DMS53 (cell line): ENCODE data around the gene TTR.

Experiments
- DNase-seq: peaks from one replicate; lab custom pipeline; 2025; lab: John Stamatoyannopoulos, UW

The TTR gene

DNA sequence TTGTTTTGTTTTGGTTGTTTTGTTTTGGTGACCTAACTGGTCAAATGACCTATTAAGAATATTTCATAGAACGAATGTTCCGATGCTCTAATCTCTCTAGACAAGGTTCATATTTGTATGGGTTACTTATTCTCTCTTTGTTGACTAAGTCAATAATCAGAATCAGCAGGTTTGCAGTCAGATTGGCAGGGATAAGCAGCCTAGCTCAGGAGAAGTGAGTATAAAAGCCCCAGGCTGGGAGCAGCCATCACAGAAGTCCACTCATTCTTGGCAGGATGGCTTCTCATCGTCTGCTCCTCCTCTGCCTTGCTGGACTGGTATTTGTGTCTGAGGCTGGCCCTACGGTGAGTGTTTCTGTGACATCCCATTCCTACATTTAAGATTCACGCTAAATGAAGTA is at the start of gene TTR:
TSS of gene TTR (plus strand) at position 250 of the 400 bp plus-strand sequence. CDS start at position 276, 26 bp downstream.
- DNase-seq, result peak; percentile 41

DNA sequence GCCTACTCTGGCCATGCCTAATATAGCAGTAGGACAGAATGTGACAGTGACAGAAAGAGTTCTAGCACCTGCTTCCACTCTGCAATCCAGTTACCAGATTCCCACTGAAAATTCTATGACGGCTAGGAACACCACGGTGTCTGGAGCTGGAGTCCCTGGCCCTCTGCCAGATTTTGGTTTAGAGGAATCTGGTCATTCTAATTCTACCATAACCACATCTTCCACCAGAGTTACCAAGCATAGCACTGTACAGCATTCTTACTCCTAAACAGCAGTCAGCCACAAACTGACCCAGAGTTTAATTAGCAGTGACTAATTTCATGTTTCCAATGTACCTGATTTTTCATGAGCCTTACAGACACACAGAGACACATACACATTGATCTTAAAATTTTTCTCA is 45.2 kb upstream of the TTR start:
- DNase-seq, result no peak

DNA sequence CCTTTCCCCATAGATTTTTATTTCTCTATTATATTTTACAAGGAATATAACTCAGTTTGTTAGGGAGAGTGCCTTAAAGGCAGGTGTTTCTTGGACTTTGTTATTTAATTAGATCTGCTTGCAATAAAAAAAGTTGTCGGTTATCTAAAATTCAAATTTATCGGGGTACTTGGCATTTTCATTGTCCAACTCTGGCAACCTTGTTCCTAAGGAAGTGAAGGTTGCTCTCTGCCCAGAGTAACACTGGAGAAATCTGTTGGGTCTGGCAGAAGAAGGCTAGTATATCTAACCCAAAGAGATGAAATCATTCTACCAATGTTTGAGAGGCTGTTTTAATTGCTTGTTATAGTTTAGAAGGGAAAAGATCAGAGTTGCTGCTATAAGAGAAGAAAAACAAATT is 42.8 kb upstream of the TTR start:
- DNase-seq, result no peak

DNA sequence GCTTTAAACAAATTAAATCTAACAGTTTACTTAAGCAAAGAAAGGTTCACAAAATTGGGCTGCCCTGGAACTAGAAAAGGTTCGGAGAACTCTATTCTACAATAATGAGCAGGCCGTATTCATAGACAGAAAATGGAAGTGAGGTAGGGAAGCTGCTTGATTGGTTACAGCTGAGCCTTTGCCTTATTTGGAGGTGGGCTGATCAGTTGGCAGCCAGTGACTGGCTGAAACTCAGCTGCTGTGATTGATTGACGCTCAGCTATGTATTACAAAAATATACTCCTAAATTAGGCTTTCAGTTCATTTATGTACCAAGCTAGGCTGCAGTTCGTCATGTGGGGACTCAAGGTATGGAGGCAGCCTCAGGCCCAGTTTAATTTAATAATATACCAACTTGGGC is 42.3 kb upstream of the TTR start:
- no peak for DNase-seq

DNA sequence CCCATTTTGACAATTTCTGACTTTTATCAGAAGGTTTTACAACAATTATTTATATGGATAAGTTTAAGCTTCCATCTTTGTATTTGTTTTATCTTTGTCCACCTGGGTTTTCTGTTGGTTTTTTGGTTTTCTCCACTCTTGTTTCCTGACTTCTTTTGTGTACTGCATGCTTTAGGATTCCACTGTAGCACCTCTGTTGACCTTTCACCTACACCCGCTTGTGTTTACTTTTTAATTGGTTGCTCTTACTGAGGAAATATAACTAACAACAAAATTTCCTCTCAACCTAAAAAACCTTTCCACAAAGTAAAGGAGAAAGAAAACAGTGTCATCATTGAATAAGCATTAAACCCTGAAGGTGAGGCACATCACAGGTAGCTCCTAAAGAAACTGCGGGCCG is 39.8 kb upstream of the TTR start:
- no peak for DNase-seq

DNA sequence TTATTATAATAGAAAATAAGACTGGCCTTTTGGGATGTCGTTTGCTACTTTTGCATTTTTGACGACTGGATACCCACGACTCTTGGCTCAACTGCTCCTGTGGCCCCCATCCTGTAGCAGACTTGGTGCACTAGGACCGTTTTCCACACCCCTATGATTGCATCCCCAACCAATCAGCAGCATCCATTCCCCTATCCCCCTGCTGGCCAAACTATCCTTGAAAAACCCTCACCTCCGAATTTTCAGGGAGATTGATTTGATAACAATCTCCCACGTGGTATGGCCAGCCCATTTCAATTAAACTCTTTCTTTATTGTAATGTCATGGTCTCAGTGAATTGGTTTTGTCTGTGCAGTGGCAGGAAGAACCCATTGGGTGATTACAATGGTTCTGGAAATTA is 37.9 kb upstream of the TTR start:
- no peak for DNase-seq

DNA sequence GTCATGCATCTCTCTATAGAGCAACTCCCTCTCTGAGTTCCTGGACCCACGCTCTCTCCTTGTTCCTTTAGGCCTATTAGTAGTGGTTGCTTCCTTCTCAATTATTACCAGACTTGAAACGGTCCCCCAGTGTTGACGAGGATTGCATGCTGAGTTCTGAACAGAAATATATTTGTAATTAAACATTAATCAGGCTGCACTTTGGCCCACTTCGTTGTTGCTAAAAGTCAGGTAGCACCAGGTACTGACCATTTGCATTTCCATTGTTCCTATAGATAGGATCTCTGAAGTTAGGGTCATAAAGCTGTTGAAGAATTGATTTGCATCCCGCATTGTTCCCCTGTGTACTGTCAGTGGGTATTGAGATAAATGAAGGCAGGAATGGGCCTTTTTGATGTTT is 36.9 kb upstream of the TTR start:
- DNase-seq, result no peak

DNA sequence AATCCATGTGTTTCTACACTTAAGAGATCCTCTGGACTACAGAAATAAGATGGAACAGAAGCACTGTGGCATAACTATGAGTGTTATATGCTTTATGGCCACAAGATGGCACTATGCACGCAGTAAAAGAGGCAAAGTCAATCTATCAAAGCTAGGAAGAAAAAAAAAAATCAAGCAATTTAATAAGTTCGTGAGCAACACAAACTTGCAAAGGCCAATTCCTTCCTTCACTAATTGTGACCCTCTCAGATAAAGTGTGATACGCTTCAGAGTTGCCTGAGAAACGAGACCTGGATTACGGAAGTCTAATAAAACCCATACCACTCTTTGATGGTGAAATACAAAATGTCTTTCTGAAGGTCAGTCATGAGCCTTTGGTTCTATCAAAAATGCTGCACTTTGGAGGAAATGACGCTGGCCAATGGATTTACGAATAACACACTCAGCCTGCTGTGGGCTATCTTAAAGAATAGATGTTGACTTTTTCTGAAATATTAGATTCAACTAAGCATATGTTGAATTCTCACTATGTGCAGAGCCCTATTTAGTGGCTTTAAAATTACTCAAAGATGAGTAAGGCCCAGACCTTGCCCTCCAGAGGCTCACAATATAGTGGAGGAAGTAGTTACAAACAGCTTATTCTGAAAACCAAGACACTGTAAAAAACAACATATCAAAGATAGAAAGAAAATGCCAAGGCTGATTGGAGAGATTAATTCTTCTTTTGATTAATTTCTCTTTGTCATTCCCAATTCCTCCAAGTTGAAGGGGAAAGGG is 35.5 kb upstream of the TTR start:
- peak; percentile 71 for DNase-seq

DNA sequence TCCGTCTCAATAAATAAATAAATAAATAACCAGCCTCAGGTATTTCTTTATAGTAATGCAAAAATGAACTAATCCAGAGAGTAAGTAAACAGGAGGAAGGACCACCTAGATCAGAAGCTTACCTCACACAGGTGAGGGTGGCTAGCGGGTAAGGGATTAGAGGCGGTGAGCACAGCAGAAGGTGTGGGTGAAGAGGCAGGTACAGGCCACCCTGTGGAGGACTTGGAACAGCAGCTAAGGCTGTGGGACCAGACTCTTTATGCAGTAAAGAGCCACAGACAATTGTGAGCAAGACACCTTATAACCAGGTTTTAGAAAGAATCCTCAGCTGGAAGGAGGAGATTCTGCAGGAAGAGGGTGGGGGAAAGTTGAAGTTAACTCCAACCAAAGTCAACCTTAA is 34.2 kb upstream of the TTR start:
- DNase-seq, result peak; percentile 15

DNA sequence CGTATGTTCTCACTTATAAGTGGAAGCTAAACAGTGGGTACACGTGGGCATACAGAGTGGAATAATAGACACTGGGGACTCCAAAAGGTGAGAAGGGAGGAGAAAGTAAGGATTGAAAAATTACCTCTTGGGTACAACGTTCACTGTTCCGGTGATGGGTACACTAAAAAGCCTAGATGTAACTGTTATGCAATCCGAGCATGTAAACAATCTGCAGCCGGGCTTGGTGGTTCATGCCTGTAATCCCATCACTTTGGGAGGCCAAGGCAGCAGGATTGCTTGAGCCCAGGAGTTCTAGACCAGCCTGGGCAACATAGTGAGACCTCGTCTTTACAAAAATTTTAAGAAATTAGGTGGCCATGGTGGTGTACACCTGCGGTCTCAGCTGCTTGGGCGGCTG is 33.1 kb upstream of the TTR start:
- DNase-seq, result no peak

DNA sequence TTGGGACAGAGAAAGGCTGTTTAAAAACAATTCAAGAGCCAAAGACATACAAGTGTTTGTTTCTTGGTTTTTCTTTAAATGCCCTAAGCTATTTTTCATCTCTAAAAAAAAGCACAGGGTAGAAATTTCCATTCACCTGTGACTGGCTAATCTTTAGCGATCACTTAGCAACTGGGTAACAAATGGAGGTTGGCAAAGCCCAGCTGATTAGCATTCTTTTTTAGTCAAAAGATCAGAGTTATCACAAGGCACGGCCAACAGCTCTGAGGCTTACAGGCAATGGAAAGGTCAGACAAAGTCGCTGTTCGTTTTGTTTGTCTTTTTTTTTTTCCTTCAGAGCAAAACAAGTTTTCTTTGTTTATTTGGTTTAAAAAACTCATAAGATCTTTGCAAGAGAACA is 29.0 kb upstream of the TTR start:
- DNase-seq, result no peak

DNA sequence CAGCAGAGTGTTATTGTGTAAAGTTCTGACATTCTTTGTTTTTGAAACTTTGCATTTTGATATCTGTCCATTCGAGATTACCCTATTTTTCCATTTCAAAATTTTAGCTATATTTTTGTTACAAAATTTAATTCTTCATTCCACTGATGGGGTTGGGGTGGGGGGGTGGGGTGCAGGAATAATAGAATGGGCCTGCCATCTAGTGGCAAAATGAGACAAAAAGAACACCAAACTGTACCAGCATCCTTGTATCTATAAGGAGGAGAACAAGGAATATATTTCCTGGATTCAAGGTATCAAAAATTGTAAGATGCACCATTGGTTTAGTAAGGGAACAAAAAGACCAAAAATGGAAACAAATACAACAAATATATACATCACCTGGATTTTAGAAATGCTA is 27.9 kb upstream of the TTR start:
- peak; percentile 2 for DNase-seq

DNA sequence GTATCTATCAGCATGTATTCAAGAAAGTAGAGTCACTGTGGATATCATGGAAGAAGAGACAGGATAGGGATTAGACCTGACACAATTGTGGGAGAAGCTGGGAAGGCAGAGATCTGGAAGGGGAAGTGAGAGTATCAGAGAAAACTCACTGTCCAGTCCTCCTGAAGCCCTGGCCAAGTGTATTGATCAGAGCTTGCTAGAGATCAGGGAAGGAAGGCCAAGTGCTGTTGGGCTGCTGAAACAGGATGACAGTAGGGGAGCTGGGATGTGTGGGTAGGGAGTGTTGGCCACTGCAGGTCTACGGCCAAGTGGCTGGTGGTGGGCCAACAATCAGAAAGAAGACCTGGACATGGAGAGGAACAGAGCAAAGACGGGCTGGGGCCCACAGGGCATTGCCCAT is 26.3 kb upstream of the TTR start:
- no peak for DNase-seq

DNA sequence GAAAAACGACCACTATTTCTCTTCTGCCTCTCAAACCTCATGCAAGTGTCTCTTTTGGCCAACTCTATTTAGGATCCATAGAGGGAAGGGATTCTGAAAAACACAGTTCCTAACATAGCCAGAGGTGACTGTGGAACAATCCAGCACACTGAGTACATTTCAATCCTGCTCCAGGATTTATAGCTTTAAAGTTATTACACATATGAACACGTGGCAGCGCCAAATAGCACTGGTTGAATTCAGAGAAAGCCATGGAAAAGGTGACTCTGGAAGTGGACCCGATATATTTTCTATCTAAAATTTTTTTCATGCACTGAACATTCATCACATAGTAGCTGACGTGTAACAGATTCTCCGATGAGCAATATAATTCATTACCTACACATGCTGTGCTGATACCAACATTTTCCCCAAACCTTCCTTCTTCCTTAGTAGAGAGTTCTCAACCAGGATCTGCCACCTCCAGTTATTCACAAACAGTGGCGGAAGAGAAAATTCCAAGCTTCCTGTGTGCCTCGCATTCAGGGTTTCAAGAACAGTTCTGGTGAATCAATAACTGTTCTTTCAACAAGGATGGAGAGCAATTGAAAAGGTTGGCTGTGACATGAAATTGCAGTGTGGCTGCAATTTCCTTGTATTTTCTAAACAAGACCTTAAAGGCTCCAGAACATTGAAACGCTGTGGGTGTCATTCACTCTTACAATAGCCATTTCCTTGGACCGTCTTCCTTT is 25.7 kb upstream of the TTR start:
- DNase-seq, result no peak

DNA sequence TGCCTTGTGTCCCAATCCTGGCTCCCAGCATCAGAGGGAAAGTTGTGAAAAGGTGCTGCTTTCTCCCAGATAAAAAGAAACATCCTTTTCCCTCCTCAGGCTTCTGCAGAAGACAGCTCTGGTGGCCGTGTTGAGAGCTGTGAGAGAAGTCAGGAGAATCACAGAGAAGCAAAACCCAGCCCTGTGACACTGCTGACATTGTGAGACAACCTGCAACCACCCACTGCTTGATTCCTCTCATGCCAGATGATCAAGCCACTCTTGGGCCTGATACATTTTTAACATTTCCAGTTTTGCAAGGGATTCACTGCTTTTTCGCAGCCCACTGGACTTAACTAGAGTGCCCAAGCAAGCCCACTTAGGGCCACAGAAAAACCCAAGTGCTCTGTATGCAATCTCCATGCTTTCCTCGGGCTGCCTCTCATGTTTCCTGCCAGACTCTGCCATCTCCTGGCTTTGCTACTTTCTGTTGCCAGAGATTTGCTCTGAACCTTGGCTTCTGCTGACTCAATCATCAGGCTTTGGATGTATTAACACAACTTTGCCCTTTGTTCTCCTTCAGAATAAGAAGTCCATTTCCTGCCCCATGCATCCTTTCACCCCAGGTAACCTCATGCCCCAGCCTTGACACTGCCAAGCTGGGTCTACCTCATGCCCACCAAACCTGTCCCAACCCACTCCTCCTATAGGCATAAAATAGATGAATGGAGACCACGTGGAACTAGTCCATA is 24.9 kb upstream of the TTR start:
- DNase-seq, result peak; percentile 3

DNA sequence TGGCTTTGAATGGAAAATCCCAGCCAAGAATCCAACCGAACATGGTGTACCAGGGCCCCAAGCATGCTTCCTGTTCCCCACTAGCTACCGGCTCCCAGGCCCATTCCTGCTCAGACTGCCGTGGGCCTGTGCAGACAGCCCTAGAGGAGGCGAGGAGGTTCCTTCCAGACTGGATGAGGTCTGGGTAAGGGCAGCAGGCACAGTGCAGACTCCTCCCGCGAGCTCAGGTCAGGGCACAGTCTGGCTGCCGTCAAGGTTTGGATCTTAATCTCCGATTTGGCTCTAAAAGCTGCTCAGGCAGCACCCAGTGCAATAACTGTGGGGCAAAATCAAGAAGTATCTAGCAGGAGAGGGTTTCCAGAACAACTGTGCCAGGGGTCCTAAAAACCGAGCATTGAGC is 19.3 kb upstream of the TTR start:
- no peak for DNase-seq

DNA sequence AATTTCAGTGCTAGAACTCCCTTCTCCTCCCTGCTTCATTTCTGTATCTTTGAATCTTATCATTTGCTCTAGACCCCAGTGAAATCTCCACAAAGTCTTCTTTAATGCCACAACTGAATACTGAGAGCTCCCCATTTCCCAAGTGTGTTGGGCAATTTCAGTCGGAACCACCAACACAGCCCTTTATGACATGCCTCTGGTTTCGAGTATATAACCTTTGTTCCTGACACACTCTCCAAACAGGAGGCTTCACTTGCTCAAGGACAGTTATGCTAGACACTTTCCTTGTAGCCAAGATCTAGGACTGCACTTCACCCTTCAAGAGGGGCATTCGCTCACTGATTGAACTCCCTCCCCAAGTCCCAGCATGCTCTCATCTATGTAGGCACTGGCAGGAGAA is 18.6 kb upstream of the TTR start:
- DNase-seq, result no peak

DNA sequence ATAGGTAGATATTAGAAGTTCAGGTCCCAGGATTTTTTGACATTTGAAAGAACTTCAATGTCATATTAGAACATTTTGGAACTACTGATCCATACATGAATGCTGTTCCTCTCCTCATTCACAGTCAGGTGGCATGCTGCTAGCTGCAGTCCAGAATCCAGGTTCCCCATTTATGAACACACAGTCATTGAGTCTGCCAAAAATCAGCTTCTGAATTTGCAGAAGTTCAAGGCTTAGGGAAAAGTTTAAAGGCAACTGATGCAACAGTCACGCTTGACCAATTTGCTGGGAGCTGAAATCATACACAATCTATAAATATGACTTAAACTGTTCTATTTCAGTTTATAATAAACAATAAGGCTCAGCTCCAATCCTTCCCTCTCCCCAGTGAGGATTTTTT is 17.3 kb upstream of the TTR start:
- DNase-seq, result no peak

DNA sequence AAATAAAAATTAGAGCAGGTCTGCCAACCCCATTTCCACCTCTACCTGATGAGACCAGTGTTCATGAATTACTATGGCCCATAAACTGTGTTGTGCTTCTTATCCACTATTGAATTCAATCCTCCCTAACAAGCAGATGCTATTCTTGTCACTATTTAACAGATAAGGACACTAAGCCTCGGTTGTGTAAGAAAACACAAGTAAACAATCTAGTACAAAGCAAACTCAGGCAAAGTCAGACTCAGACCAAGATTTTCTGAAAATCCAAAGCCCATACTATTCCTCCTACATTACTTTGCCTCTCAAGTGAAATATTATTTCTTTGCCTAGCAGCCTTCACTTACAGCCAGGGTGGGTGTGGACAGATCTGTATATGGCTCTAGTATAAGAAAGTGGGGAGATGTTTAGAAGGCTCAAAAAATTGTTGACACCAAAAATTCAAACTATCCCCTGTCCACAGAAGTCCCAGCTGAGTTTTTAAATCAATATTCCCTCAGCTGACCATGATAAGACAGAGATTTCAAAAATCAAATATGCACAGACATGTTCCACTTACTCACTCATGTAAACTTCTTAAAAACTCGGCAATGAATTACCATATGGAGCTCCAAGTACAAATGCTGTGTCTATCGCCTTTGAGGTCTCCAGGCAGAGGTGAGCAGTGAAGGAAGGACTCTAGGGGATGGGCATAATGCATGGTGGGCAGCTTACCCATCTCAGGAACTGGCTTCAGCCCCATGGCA is 16.0 kb upstream of the TTR start:
- no peak for DNase-seq

DNA sequence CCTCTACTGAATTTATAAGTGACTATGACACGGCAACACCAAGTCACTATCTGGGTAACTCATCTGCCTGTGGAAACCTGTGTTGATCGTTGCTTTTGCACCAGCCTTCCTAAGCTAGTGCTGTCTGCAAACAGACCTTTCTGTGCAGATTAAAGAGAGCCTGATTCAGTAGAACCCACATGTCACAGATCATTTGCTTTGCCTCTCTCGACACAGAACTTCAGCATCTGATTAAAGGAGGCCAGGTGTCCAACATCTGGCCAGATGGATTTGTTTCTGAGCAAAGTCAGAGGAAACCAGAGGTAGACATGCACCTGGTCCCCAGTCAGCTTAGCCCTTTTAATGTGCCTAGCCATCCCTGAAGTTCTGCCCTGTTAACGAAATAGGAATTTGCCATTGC is 15.0 kb upstream of the TTR start:
- no peak for DNase-seq

DNA sequence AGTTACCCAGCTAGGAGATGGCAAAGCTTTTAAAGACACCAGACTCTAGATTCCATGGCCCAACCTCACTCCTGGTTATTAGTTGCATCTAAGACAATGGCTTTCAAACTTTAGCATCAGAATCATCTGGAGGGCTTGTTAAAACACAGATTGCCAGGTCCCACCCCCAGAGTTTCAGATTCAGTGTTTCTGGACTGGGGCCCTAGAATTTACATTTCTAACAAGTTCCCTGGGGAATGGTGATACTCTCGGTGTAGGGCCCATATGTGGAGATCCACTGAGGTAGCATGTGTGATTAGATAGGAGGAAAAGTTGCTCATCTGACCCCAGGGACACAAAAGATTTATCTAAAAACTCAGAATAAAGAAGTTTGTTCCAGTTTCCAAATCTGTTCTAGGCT is 14.5 kb upstream of the TTR start:
- no peak for DNase-seq

DNA sequence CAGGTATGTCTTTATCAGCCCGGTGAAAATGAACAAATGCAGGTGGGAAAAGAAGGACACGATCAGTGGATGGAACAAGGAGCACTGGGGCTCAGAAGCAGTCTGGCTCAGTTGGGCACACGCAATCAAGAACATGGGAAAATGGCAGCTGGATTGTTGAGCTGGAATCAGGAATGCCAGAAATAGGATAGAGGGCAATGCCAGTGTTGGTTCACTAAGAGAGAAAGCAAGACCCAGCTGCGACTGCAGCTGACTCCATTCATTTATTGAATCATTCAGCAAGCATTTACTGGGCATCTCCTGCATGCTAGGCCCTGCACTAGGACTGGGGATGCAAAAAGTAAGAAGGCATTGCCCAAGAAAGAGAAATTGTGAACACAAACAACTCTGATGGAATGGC is 13.6 kb upstream of the TTR start:
- DNase-seq, result no peak
